ENCODE results near the gene SSH3.
"Not testable (repeated sequence)": the region's sequence is repeated elsewhere in the genome, so short reads cannot be mapped to it uniquely, and the experiment has no call there.

SSH3 gene

GRCh38 chr11:67313125-67313890 is 10.0 kb downstream of the SSH3 start:
- Histone ChIP-seq H3K9ac (ENCODE audit: low read length) (no peak overlapping the region), H3K9me3 (ENCODE audit: control insufficient read depth, low read depth, low read length) (no peaks in the 10 kb centered on the region), H3K36me3 (ENCODE audit: control insufficient read depth, low read depth, low read length) (no peaks in the 10 kb centered on the region), H3K4me1 (ENCODE audit: control insufficient read depth, low read depth, low read length) (no peaks in the 10 kb centered on the region), H3K4me3 (ENCODE audit: low read length) (no peak overlapping the region), H3K27me3 (ENCODE audit: control insufficient read depth, insufficient read depth, low read length) (peaks cover 13% of the 10 kb centered on the region), H3K27ac (ENCODE audit: low read length) (no peak overlapping the region)

- Histone ChIP-seq H3K9ac (ENCODE audit: low read length) (no peak overlapping the region), H3K4me1 (ENCODE audit: control insufficient read depth, low read depth, low read length) (no peaks in the 10 kb centered on the region), H3K27me3 (ENCODE audit: control insufficient read depth, insufficient read depth, low read length) (peaks cover 22% of the 10 kb centered on the region), H3K4me3 (ENCODE audit: low read length) (no peak overlapping the region), H3K9me3 (ENCODE audit: control insufficient read depth, low read depth, low read length) (no peaks in the 10 kb centered on the region), H3K36me3 (ENCODE audit: control insufficient read depth, low read depth, low read length) (no peaks in the 10 kb centered on the region), H3K27ac (ENCODE audit: low read length) (no peak overlapping the region)
Measured at GRCh38 chr11:67314218-67314617, 10.9 kb downstream of the SSH3 start.

- Histone ChIP-seq H3K27me3 (ENCODE audit: control insufficient read depth, insufficient read depth, low read length) (peaks cover 33% of the 10 kb centered on the region), H3K9me3 (ENCODE audit: control insufficient read depth, low read depth, low read length) (no peaks in the 10 kb centered on the region)
Measured at GRCh38 chr11:67315325-67315909, 12.1 kb downstream of the SSH3 start.

GRCh38 chr11:67316882-67317204 is 13.5 kb downstream of the SSH3 start:
- no peaks in the 10 kb centered on the region for H3K4me1 ChIP-seq (ENCODE audit: control insufficient read depth, low read depth, low read length)
- peaks cover 37% of the 10 kb centered on the region for H3K27me3 ChIP-seq (ENCODE audit: control insufficient read depth, insufficient read depth, low read length)
- peak overlapping the region; percentile 37 for H3K9ac ChIP-seq (ENCODE audit: low read length)
- no peak overlapping the region for H3K27ac ChIP-seq (ENCODE audit: low read length)
- H3K36me3 ChIP-seq (ENCODE audit: control insufficient read depth, low read depth, low read length), result no peaks in the 10 kb centered on the region
- H3K9me3 ChIP-seq (ENCODE audit: control insufficient read depth, low read depth, low read length), result no peaks in the 10 kb centered on the region
- H3K4me3 ChIP-seq (ENCODE audit: low read length), result peak overlapping the region; percentile 74

More at GRCh38 chr11:67315325-67315909, 12.1 kb downstream of the SSH3 start:
- Histone ChIP-seq H3K9ac (ENCODE audit: low read length) (no peak overlapping the region), H3K27ac (ENCODE audit: low read length) (no peak overlapping the region), H3K4me1 (ENCODE audit: control insufficient read depth, low read depth, low read length) (no peaks in the 10 kb centered on the region), H3K36me3 (ENCODE audit: control insufficient read depth, low read depth, low read length) (no peaks in the 10 kb centered on the region), H3K4me3 (ENCODE audit: low read length) (no peak overlapping the region)

- Histone ChIP-seq H3K27me3 (ENCODE audit: control insufficient read depth, insufficient read depth, low read length) (peaks cover 37% of the 10 kb centered on the region), H3K36me3 (ENCODE audit: control insufficient read depth, low read depth, low read length) (no peaks in the 10 kb centered on the region), H3K9me3 (ENCODE audit: control insufficient read depth, low read depth, low read length) (no peaks in the 10 kb centered on the region), H3K27ac (ENCODE audit: low read length) (no peak overlapping the region), H3K9ac (ENCODE audit: low read length) (peak overlapping the region; percentile 37), H3K4me3 (ENCODE audit: low read length) (peak overlapping the region; percentile 74), H3K4me1 (ENCODE audit: control insufficient read depth, low read depth, low read length) (no peaks in the 10 kb centered on the region)
Measured at GRCh38 chr11:67317205-67317887, 14.0 kb downstream of the SSH3 start.

- Histone ChIP-seq H3K9me3 (ENCODE audit: control insufficient read depth, low read depth, low read length) (no peaks in the 10 kb centered on the region), H3K9ac (ENCODE audit: low read length) (peak overlapping the region; percentile 26), H3K4me3 (ENCODE audit: low read length) (peak overlapping the region; percentile 74), H3K27me3 (ENCODE audit: control insufficient read depth, insufficient read depth, low read length) (peaks cover 37% of the 10 kb centered on the region), H3K27ac (ENCODE audit: low read length) (no peak overlapping the region), H3K36me3 (ENCODE audit: control insufficient read depth, low read depth, low read length) (no peaks in the 10 kb centered on the region), H3K4me1 (ENCODE audit: control insufficient read depth, low read depth, low read length) (no peaks in the 10 kb centered on the region)
Measured at GRCh38 chr11:67317888-67318555, 14.7 kb downstream of the SSH3 start.

- not testable (repeated sequence) for H3K4me1 ChIP-seq (ENCODE audit: control insufficient read depth, low read depth, low read length); H3K9me3 ChIP-seq (ENCODE audit: control insufficient read depth, low read depth, low read length); H3K27ac ChIP-seq (ENCODE audit: low read length); H3K36me3 ChIP-seq (ENCODE audit: control insufficient read depth, low read depth, low read length); H3K9ac ChIP-seq (ENCODE audit: low read length); H3K4me3 ChIP-seq (ENCODE audit: low read length)
- H3K27me3 ChIP-seq (ENCODE audit: control insufficient read depth, insufficient read depth, low read length), result peaks cover 37% of the 10 kb centered on the region
Measured at GRCh38 chr11:67318876-67319275, 15.5 kb downstream of the SSH3 start.

- Histone ChIP-seq H3K9me3 (ENCODE audit: control insufficient read depth, low read depth, low read length) (no peaks in the 10 kb centered on the region), H3K36me3 (ENCODE audit: control insufficient read depth, low read depth, low read length) (no peaks in the 10 kb centered on the region), H3K27me3 (ENCODE audit: control insufficient read depth, insufficient read depth, low read length) (peaks cover 37% of the 10 kb centered on the region), H3K9ac (ENCODE audit: low read length) (no peak overlapping the region), H3K4me1 (ENCODE audit: control insufficient read depth, low read depth, low read length) (no peaks in the 10 kb centered on the region), H3K27ac (ENCODE audit: low read length) (no peak overlapping the region), H3K4me3 (ENCODE audit: low read length) (no peak overlapping the region)
Measured at GRCh38 chr11:67320011-67320410, 16.7 kb downstream of the SSH3 start.

GRCh38 chr11:67320691-67321090 is 17.4 kb downstream of the SSH3 start:
- H3K36me3 ChIP-seq (ENCODE audit: control insufficient read depth, low read depth, low read length), result no peaks in the 10 kb centered on the region
- H3K9ac ChIP-seq (ENCODE audit: low read length), result no peak overlapping the region
- no peaks in the 10 kb centered on the region for H3K4me1 ChIP-seq (ENCODE audit: control insufficient read depth, low read depth, low read length)
- no peak overlapping the region for H3K4me3 ChIP-seq (ENCODE audit: low read length)
- peaks cover 31% of the 10 kb centered on the region for H3K27me3 ChIP-seq (ENCODE audit: control insufficient read depth, insufficient read depth, low read length)
- no peak overlapping the region for H3K27ac ChIP-seq (ENCODE audit: low read length)
- no peaks in the 10 kb centered on the region for H3K9me3 ChIP-seq (ENCODE audit: control insufficient read depth, low read depth, low read length)

GRCh38 chr11:67321313-67321871 is 18.1 kb downstream of the SSH3 start:
- no peaks in the 10 kb centered on the region for H3K4me1 ChIP-seq (ENCODE audit: control insufficient read depth, low read depth, low read length)
- peaks cover 29% of the 10 kb centered on the region for H3K27me3 ChIP-seq (ENCODE audit: control insufficient read depth, insufficient read depth, low read length)
- H3K9ac ChIP-seq (ENCODE audit: low read length), result no peak overlapping the region
- H3K4me3 ChIP-seq (ENCODE audit: low read length), result no peak overlapping the region
- H3K36me3 ChIP-seq (ENCODE audit: control insufficient read depth, low read depth, low read length), result no peaks in the 10 kb centered on the region
- no peak overlapping the region for H3K27ac ChIP-seq (ENCODE audit: low read length)
- no peaks in the 10 kb centered on the region for H3K9me3 ChIP-seq (ENCODE audit: control insufficient read depth, low read depth, low read length)

- Histone ChIP-seq H3K9ac (ENCODE audit: low read length) (no peak overlapping the region), H3K4me3 (ENCODE audit: low read length) (no peak overlapping the region), H3K9me3 (ENCODE audit: control insufficient read depth, low read depth, low read length) (no peaks in the 10 kb centered on the region), H3K27me3 (ENCODE audit: control insufficient read depth, insufficient read depth, low read length) (peaks cover 29% of the 10 kb centered on the region), H3K27ac (ENCODE audit: low read length) (no peak overlapping the region), H3K4me1 (ENCODE audit: control insufficient read depth, low read depth, low read length) (no peaks in the 10 kb centered on the region), H3K36me3 (ENCODE audit: control insufficient read depth, low read depth, low read length) (no peaks in the 10 kb centered on the region)
Measured at GRCh38 chr11:67322049-67322448, 18.7 kb downstream of the SSH3 start.
